Neural crest cell (in vitro differentiated cells): ENCODE data around the gene EN1. TPM values are rescaled to one million over a fixed set of nuclear protein-coding genes. Genes with fewer than 3 reads are reported as not detected.

Experiments
- DNase-seq: peaks from one replicate; pipeline ENCODE4 v3.0.0; 2021; ENCODE audit warnings: low read depth, mixed read lengths, low spot score
- H3K27ac Mint-ChIP-seq: one replicate; pipeline ENCODE4 v1.8.0; 2021; ENCODE audit warnings: mild to moderate bottlenecking, mixed read lengths; ENCODE audit not compliant: unreplicated experiment
- H3K27me3 Mint-ChIP-seq: 2 replicates; pipeline ENCODE4 v1.8.0; 2021; ENCODE audit warnings: low read depth, mild to moderate bottlenecking, mixed read lengths
- H3K36me3 Mint-ChIP-seq: 2 replicates; pipeline ENCODE4 v1.8.0; 2021; ENCODE audit warnings: low read depth, mild to moderate bottlenecking, mixed read lengths
- H3K4me1 Mint-ChIP-seq: 2 replicates; pipeline ENCODE4 v1.8.0; 2021; ENCODE audit warnings: mixed read lengths
- H3K4me3 Mint-ChIP-seq: one replicate; pipeline ENCODE4 v1.8.0; 2021; ENCODE audit warnings: mild to moderate bottlenecking, mixed read lengths
- H3K9me3 Mint-ChIP-seq: 2 replicates; pipeline ENCODE4 v1.8.0; 2021; ENCODE audit warnings: mixed read lengths
- CTCF ChIP-seq: fragments of 200-600 bp; sonication (generic); conservative IDR thresholded peaks from 2 replicates; pipeline ENCODE4 v1.5.0; 2021; ENCODE audit warnings: antibody characterized with exemption, mild to moderate bottlenecking
- total RNA-seq: library from RNA; stranded (reverse); gene quantifications from 2 replicates; pipeline ENCODE4 v1.2.1, GENCODE V29; 2021

Gene EN1
- total RNA-seq, 1 donor from 2014 or later, result 12.6 TPM

DNA sequence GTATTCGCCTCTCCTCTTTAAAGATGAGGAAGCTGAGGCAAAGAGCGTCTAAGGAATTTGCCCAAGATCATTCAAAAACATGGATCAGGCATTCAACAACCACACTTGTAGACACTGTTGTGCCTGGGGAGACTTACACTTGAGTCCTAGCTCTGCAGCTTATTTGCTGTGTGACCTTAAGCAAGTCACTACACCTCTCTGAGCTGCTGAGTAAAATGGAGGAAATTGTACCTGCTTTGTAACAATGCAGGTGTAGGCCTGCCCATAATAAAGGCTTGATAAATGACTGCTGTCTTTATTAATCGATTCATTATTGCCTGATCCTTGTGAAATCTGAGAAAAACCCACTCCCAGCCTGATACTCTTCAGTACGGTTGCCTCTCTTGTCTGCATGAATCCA is 30.8 kb downstream of the EN1 start:
- H3K36me3 Mint-ChIP-seq, result no peaks in the 10 kb centered on the region
- DNase-seq, result no peak
- H3K9me3 Mint-ChIP-seq, result no peaks in the 10 kb centered on the region
- peaks cover 5% of the 10 kb centered on the region for H3K4me1 Mint-ChIP-seq
- no peak overlapping the region for H3K27ac Mint-ChIP-seq
- peaks cover 55% of the 10 kb centered on the region for H3K27me3 Mint-ChIP-seq
- no peak for TF ChIP-seq CTCF
- H3K4me3 Mint-ChIP-seq, result no peak overlapping the region

GRCh38 chr2:118815731-118816130 is 31.7 kb downstream of the EN1 start:
- Mint-ChIP-seq H3K27ac (no peak overlapping the region), H3K4me3 (no peak overlapping the region), H3K27me3 (peaks cover 51% of the 10 kb centered on the region), H3K4me1 (peaks cover 5% of the 10 kb centered on the region), H3K9me3 (no peaks in the 10 kb centered on the region), H3K36me3 (no peaks in the 10 kb centered on the region)
- DNase-seq, result no peak
- TF ChIP-seq CTCF, result no peak

DNA sequence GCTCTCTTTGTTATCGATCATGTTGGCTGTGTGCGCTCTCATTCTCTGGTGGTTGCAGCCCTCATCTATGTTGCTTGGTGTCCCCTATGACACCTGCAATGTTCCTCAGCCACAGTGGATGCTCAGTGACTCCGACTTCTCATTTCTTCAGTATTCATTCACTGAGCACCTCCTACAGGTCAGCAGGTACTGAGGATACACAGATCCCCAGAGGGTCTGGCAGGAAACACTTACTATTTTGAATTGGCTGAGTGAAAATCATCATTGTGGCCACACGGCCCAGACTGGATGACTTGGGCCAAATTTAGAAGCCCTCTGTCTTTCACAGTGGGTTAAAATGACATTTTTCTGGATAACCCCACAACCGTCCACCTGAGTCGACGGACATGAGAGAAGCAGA is 32.1 kb downstream of the EN1 start:
- no peak overlapping the region for H3K4me3 Mint-ChIP-seq
- peaks cover 48% of the 10 kb centered on the region for H3K27me3 Mint-ChIP-seq
- H3K4me1 Mint-ChIP-seq, result peaks cover 5% of the 10 kb centered on the region
- DNase-seq, result no peak
- no peaks in the 10 kb centered on the region for H3K36me3 Mint-ChIP-seq
- H3K27ac Mint-ChIP-seq, result no peak overlapping the region
- no peak for TF ChIP-seq CTCF
- no peaks in the 10 kb centered on the region for H3K9me3 Mint-ChIP-seq

DNA sequence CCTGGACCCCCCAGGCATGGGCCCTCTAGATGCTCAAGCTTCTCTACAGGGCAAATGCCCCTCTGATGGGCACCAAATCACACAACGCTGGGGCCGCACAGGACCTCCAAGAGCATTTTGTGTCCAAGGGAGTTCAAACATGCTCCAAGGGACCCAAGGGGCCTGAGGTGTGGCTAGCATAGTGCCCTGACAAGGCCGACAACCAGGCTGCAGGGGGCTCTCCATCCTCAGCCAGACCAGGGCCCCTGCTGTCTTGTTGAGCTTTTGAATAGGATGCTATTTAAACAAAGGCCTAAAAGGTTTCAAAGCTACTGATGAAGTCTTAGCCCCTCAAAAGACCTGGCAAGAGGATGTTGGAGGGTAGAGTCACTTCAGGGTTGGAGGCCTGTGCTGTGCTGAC is 33.1 kb downstream of the EN1 start:
- Mint-ChIP-seq H3K4me1 (peaks cover 5% of the 10 kb centered on the region), H3K27ac (no peak overlapping the region), H3K9me3 (no peaks in the 10 kb centered on the region), H3K36me3 (no peaks in the 10 kb centered on the region), H3K27me3 (peaks cover 46% of the 10 kb centered on the region), H3K4me3 (no peak overlapping the region)
- no peak for TF ChIP-seq CTCF
- no peak for DNase-seq

GRCh38 chr2:118813601-118814339 is 33.7 kb downstream of the EN1 start:
- H3K27me3 Mint-ChIP-seq, result peaks cover 43% of the 10 kb centered on the region
- DNase-seq, result no peak
- peaks cover 5% of the 10 kb centered on the region for H3K4me1 Mint-ChIP-seq
- H3K9me3 Mint-ChIP-seq, result no peaks in the 10 kb centered on the region
- H3K36me3 Mint-ChIP-seq, result no peaks in the 10 kb centered on the region
- no peak for TF ChIP-seq CTCF
- H3K4me3 Mint-ChIP-seq, result no peak overlapping the region
- no peak overlapping the region for H3K27ac Mint-ChIP-seq
